ENCODE data around the gene MARF1.
"Not testable (repeated sequence)": the region's sequence is repeated elsewhere in the genome, so short reads cannot be mapped to it uniquely, and the experiment has no call there.

Gene MARF1

DNA sequence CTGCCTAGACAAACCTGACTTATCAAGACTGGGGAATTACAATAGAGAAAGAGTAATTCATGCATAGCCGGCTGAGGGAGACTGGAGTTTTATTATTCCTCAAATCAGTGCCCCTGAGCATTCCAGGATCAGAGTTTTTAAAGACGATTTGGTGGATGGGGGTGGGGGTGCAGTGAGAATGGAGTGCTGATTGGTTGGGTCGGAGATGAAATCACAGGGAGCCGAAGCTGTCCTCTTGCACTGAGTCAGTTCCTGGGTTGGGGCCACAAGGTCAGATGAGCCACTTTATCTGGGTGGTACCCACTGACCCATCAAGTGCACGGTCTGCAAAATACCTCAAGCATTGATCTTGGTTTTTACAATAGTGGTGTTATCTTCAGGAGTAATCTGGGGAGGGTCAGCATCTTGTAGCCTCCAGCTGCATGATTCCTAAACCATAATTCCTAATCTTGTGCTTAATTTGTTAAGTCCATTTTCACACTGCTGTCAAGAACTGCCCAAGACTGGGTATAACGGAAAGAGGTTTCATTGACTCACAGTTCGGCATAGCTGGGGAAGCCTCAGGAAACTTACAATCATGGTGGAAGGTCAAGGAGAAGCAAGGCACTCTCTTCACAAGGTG, 69.6 kb downstream of the MARF1 start:
- no peak for DNase-seq (ENCODE audit: low spot score)

DNA sequence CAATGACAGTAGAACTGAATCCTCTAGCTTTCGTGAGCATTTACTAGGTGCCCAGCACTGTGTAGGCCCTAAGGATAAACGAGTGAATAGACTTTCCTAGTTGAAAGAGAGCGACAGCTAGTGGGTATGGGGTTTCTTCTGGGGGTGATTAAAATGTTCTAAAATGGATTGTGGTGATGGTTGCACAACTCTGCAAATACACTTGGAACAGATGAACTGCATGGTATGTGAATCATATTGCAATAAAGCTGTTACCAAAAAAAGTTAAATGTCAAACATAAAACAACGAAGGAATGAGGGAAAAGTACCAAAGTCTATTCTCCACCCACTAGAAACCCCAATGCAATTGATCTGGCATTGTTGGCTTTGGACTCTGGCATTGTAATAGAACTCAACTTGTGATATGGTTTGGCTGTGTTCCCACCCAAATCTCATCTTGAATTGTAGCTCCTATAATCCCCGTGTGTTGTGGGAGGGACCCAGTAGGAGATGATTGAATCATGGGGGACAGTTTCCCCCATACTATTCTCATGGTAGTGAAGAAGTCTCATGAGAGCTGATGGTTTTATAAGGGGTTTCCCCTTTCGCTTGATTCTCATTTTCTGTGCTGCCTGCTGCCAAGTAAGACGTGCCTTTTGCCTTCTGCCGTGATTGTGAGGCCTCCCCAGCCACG, 70.5 kb downstream of the MARF1 start:
- peak; percentile 64 for DNase-seq (ENCODE audit: low spot score)

DNA sequence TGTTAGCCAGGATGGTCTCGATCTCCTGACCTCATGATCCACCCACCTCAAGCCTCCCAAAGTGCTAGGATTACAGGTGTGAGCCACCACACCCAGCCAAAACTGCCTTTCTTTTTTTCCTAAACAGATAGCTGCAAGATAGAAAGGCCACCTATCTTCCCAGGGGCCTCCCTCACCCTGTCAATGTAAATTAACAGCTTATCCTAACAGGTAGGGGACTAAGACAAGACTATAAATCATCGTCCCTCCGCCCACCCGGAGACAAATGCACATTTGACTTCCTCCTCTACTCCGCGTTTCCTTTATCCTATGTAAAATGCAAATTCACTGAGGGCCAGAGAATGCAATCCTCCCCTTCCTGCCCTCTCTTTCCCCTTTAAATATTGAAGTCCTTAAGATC, 71.4 kb downstream of the MARF1 start:
- no peak for DNase-seq (ENCODE audit: low spot score)

- DNase-seq (ENCODE audit: low spot score) = not testable (repeated sequence)
These were observed 72.3 kb downstream of the MARF1 start for GRCh38 chr16:15570666-15571065.

- DNase-seq (ENCODE audit: low spot score) = no peak
These were observed 75.1 kb downstream of the MARF1 start for GRCh38 chr16:15567823-15568222.

- no peak for DNase-seq (ENCODE audit: low spot score)
These were observed 76.9 kb downstream of the MARF1 start for GRCh38 chr16:15566095-15566494.

GRCh38 chr16:15564604-15565339, 78.2 kb downstream of the MARF1 start:
- no peak for DNase-seq (ENCODE audit: low spot score)

GRCh38 chr16:15559176-15559575, 83.8 kb downstream of the MARF1 start:
- no peak for DNase-seq (ENCODE audit: low spot score)

GRCh38 chr16:15557258-15557657, 85.7 kb downstream of the MARF1 start:
- DNase-seq (ENCODE audit: low spot score) = no peak

DNA sequence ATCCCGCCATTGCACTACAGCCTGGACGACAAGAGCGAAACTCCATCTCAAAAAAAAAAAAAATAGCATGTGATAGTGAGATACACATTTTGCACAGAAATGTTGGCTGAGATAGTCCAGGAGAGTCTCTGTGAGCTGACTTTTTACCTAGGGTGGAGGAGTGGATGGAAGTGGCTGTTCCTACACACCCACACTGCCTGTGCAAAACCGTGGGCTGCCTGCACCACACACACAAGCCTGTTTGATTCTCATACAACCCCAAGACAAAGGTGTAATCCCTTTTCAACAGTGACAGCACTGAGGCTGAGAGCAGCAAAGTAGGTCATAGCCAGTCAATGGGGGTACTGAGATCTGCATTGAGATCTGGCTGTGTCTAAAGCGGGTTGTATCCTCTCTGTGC, 86.8 kb downstream of the MARF1 start:
- no peak for DNase-seq (ENCODE audit: low spot score)

DNA sequence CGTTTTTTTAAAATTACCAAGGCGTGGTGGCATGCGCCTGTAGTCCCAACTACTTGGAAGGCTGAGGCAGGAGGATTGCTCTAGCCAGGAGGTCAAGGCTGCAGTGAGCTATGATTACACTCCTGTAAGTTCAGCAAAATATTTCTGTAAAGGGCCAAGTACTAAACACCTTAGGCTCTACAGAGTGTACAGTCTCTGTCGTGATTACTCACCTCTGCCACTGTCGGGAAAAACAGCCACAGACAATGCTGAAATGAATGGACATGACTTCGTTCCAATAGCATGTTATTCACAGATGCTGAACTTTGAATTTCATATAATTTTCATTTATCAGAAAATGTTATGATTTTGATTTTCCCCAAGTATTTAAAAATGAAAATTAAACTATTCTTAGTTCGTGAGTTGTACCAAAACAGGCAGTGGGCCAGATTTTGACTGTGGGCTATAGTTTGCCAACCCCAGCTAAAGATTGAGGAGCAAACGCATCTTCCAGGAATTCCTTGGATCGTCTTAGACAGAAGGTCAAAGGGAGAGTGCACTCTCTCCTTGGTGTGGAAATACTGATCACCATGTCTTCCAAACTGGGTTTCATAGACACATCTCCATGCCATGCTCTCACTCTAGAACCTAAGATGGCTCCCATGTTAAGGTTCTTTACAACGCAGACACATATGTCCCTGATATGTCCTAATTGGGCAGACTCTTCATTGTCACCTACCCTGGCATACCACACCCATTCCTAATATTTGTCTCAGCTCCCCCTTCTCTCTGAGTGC, 89.5 kb downstream of the MARF1 start:
- peak; percentile 27 for DNase-seq (ENCODE audit: low spot score)

GRCh38 chr16:15552507-15552906, 90.4 kb downstream of the MARF1 start:
- DNase-seq (ENCODE audit: low spot score) = no peak

DNA sequence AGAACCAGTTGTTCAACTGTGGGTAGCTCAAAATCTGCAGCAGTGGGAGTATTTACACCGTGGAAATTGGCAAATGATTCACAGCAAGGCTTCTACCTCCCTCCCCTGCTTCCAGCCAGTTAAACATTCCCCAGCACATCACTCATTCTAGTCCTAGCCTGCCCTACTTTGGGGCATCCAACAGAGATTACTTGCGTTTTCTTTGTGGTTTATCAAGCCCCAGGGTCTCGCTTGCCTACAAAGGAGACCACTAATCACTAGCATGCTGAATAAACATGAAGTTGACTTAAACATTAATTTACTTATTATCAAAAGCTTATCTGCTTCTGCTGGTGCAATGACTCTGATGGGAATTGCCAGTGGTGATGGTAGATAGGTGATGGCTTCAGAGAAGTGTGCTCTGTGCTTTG, 94.5 kb downstream of the MARF1 start:
- no peak for DNase-seq (ENCODE audit: low spot score)

DNA sequence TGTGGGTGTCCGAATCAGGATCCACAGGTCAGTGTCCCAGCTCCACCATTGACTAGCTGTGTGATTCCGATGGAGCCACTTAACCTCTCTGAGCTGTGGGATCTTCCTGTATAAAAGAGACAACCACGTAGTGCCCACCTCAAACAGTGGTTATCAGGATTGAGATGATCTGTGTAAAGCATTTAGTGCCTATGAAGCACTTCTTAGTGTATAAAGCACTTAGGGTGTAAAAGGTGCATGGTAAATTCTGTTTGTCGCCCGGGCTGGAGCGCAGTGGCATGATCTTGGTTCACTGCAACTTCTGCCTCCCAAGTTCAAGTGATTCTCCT, 95.2 kb downstream of the MARF1 start:
- no peak for DNase-seq (ENCODE audit: low spot score)

DNA sequence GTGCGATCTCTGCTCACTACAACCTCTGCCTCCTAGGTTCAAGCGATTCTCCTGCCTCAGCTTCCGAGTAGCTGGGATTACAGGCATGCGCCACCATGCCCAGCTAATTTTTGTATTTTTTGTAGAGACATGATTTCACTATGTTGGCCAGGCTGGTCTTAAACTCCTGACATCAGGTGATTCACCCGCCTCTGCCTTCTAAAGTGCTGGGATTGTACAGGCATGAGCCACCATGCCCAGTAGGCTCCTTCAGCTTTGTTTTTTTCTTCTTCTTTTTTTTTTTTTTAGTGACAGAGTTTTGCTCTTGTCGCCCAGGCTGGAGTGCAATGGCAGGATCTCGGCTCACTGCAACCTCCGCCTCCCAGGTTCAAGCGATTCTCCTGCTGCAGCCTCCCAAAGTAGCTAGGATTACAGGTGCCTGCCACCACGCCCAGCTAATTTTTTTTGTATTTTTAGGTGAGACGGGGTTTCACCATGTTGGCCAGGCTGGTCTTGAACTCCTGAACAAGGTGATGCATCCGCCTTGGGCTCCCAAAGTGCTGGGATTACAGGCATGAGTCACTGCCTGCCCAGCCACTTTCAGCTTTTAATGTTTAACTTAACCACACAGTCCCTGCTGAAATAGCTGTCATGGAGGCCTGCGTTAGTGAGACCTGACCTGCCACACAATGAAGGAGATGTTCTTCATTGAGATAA, 95.7 kb downstream of the MARF1 start:
- not testable (repeated sequence) for DNase-seq (ENCODE audit: low spot score)

DNA sequence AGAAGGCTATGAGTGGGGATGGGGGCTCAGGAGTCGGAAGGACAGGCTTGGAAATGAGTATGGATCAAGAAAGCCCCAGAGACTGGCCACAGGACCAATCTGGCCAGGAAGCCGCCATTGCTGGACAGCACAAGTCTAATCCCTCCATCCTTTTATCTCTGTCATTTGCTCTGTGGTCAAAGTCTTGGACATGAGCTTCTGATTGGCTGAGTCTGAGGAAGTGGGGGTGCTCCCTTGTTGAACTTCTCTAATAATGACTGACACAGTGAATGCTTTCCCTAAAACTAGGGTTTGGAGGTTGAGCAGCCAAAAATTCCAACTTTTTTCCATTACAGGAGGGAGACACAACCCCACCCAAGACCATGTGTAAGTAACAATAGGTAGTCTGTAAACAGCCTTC, 97.4 kb downstream of the MARF1 start:
- DNase-seq (ENCODE audit: low spot score) = no peak

- DNase-seq (ENCODE audit: low spot score) = no peak
These were observed 98.5 kb downstream of the MARF1 start for GRCh38 chr16:15544405-15544804.
